Retinal pigment epithelial cell (primary cell): ENCODE data around the gene LAMP1.

Source experiments
- DNase-seq: peaks from one replicate; pipeline ENCODE4 v3.0.0-alpha.2; 2010; ENCODE audit warnings: low read depth
- H3K4me3 ChIP-seq: 2 replicates; pipeline ENCODE4 v1.5.1; 2011; ENCODE audit warnings: mild to moderate bottlenecking, low read length, control low read depth, moderate library complexity
- CTCF ChIP-seq: conservative IDR thresholded peaks from 2 replicates; pipeline ENCODE4 v1.5.1; 2011; ENCODE audit warnings: low read depth, low read length, control low read depth, inconsistent platforms

LAMP1 gene

GRCh38 chr13:113297370-113298042, 467 bp downstream of the LAMP1 start:
- H3K4me3 ChIP-seq = peak overlapping the region; percentile 93
- DNase-seq = no peak
- TF ChIP-seq CTCF = no peak

DNA sequence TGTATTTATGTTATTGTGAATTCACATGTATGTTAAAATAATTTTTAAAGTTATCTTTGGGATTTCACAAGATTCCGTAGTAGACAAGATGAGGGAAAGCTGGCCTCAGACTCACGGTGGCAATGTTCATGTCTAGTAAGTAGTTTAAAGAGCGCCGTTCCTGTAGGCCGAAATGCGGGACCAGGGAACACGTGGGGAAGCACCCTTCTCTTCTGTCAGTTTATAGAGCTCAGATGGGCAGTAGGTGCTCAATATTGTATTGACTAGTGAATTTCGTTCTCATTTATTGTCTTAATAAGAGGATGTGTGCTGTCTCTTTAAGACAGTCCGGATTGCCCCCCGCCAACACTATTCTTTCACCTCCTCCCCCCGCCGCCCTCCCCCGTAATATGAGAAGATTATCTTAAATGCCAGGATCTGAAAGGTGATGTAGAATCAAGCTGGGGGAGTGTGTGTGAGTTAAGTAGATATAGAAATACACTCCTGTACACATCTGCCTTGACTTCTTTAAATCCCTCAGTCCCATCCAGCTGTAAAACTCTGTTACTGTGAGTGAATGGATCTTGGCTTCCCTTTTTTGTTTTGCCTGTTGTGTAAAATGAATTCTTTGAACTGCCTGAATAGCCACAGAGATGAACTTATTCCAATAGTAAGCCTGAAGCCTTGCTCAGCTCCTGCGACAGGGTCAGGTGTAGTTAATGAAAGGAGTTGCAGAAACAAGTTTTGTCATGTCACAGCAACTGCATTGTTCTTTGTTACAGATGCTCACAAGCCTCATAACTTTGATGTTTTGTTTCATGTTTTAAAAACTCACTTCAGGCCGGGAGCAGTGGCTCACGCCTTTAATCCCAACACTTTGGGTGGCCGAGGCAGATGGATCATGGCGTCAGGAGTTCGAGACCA, 1.3 kb downstream of the LAMP1 start:
- no peak for DNase-seq
- no peak for TF ChIP-seq CTCF

DNA sequence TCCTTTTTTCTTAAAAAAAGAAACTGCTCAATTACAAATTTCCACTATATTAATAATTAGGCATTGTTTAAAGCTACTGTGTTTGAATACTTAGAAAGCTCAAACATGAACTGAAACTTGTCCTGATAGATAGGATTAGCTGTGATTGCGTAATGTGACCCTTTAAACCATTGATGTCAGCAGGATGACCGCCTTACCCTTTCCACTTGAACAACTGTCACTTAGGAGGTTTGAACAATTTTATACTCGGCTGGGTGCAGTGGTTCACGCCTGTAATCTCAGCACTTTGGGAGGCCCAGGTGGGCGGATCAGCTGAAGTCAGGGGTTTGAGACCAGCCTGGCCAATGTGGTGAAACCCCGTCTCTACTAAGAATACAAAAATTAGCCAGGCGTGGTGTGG, 2.9 kb downstream of the LAMP1 start:
- DNase-seq = no peak
- TF ChIP-seq CTCF = no peak
- no peak overlapping the region for H3K4me3 ChIP-seq

More for the DNA sequence above, 1.3 kb downstream of the LAMP1 start:
- H3K4me3 ChIP-seq = peak overlapping the region; percentile 93

GRCh38 chr13:113302986-113303385, 5.9 kb downstream of the LAMP1 start:
- no peak overlapping the region for H3K4me3 ChIP-seq
- no peak for DNase-seq
- no peak for TF ChIP-seq CTCF

DNA sequence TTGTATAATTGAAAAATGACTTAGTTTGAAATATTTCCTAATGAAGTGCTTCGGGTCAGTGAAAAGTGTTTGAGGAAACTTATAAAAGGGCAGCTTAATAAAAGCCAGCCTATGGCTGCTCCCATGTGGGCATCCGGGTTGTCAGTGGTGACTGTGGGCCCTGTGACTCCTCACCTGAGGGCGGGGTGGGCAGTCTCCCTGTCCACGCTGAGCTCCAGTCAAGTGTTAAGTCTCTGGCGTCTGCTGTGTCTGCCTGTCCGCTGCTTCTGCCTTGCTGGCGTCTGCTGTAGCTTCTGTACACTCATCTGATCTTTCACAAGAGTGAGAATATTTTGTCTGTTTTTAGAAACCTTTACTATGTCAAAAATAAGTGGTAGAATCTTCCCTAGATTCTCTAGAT, 7.1 kb downstream of the LAMP1 start:
- H3K4me3 ChIP-seq = no peak overlapping the region
- DNase-seq = no peak
- TF ChIP-seq CTCF = no peak

DNA sequence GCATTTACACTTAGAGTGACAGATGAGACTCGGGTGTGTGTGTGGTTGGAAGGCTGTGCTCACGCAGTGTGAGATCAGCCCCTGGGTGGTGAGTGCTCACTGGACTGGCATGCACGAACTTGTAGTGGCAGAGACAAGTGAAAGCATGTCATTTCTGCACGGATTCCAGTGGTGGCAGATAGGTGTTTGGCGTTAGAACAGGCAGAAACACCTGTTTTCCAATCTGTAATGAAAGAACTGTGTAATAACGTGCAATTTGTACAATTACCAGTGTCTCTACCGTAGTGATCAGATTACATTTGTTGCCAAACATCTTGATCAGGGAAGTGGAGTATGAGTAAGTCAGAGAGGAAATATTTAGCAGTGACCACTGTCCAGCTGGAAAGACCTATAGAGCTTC, 8.2 kb downstream of the LAMP1 start:
- H3K4me3 ChIP-seq = no peak overlapping the region
- TF ChIP-seq CTCF = no peak
- no peak for DNase-seq
